ENCODE results near the gene POLR1F.

Gene POLR1F

DNA sequence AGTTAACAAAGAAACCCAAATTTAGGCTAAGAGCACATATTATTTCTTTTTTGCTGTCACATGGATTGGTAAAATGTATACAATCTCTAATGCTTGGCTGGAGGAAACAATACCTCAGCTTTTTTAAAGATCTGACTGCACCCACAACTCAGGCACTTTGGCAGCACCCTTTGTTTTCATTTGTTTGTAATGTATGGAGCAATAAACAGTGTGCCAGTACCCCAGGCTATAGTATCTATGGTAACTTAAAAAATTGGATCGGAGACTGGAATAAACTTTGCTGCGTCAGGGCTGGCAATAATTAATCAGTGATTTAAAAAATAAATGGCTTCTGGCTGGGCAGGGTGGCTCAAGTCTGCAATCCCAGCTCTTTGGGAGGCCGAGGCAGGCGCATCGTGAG lies 27.2 kb downstream of the POLR1F start:
- no peak overlapping the region for H3K4me3 ChIP-seq (ENCODE audit: low read depth, low read length)
- no peak for DNase-seq
- no peak overlapping the region for H3K4ac ChIP-seq (ENCODE audit: low read depth, low read length)
- H3K14ac ChIP-seq (ENCODE audit: low read length) = no peak overlapping the region
- H2AK5ac ChIP-seq (ENCODE audit: low read length) = no peak overlapping the region
- H3K9me3 ChIP-seq (ENCODE audit: insufficient read depth, low read depth, low read length) = no peaks in the 10 kb centered on the region
- H4K91ac ChIP-seq (ENCODE audit: low read depth, low read length) = no peak overlapping the region
- no peak overlapping the region for H3K4me2 ChIP-seq (ENCODE audit: low read length)
- no peak overlapping the region for H2BK12ac ChIP-seq (ENCODE audit: low read length)
- H4K12ac ChIP-seq (ENCODE audit: low read depth, low read length) = no peak overlapping the region
- no peaks in the 10 kb centered on the region for H3K36me3 ChIP-seq (ENCODE audit: control insufficient read depth in 1 of 2, insufficient read depth in 2 of 2, low read length in 2 of 2)
- H3K27ac ChIP-seq (ENCODE audit: low read depth, low read length) = no peak overlapping the region
- no peaks in the 10 kb centered on the region for H3K79me1 ChIP-seq (ENCODE audit: low read length)
- H3K4me1 ChIP-seq (ENCODE audit: control insufficient read depth in 1 of 2, insufficient read depth in 2 of 2, low read length in 2 of 2) = no peaks in the 10 kb centered on the region
- H3K79me2 ChIP-seq (ENCODE audit: control insufficient read depth, insufficient read depth, low read length, poor library complexity) = no peaks in the 10 kb centered on the region
- no peak overlapping the region for H3K23ac ChIP-seq (ENCODE audit: low read length)
- WGBS (ENCODE audit: extremely low coverage, insufficient coverage, insufficient read length) = no CpG with 5 or more reads among the region's 5 CpGs
- H2BK120ac ChIP-seq (ENCODE audit: insufficient read depth, low read length, poor library complexity) = no peak overlapping the region
- H3K9ac ChIP-seq (ENCODE audit: low read length) = no peak overlapping the region
- no peaks in the 10 kb centered on the region for H3K27me3 ChIP-seq (ENCODE audit: insufficient read depth, low read length)
- H2BK5ac ChIP-seq (ENCODE audit: low read depth, low read length, poor library complexity) = no peak overlapping the region
- no peak overlapping the region for H2AFZ ChIP-seq (ENCODE audit: insufficient read depth, low read length, poor library complexity)
- H4K8ac ChIP-seq (ENCODE audit: low read depth, low read length) = no peak overlapping the region
- no peak overlapping the region for H3K18ac ChIP-seq (ENCODE audit: low read length)

DNA sequence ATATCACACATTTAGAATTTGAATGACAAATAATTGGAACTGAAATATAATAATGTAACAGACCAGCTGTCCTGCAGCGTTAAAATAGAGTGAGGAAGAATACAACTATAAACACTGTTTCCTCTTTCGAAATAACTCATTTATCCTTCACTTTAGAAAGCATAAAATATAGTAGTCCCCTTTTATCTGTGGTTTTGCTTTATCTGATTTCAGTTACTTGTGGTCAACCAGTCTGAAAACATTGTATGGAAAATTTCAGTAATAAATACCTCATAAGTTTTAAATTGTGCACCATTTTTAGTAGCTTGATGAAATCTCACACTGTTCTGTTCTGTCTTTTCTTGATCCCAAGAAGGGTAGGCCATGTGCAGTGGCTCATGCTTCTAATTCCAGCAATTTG lies 31.7 kb downstream of the POLR1F start:
- Histone ChIP-seq H2AFZ (ENCODE audit: insufficient read depth, low read length, poor library complexity) (no peak overlapping the region), H3K79me1 (ENCODE audit: low read length) (no peaks in the 10 kb centered on the region), H3K18ac (ENCODE audit: low read length) (no peak overlapping the region), H4K12ac (ENCODE audit: low read depth, low read length) (no peak overlapping the region), H2BK120ac (ENCODE audit: insufficient read depth, low read length, poor library complexity) (no peak overlapping the region), H3K4ac (ENCODE audit: low read depth, low read length) (no peak overlapping the region), H4K8ac (ENCODE audit: low read depth, low read length) (no peak overlapping the region), H3K36me3 (ENCODE audit: control insufficient read depth in 1 of 2, insufficient read depth in 2 of 2, low read length in 2 of 2) (no peaks in the 10 kb centered on the region), H3K27ac (ENCODE audit: low read depth, low read length) (no peak overlapping the region), H3K9ac (ENCODE audit: low read length) (no peak overlapping the region), H3K4me3 (ENCODE audit: low read depth, low read length) (no peak overlapping the region), H3K4me1 (ENCODE audit: control insufficient read depth in 1 of 2, insufficient read depth in 2 of 2, low read length in 2 of 2) (no peaks in the 10 kb centered on the region), H3K23ac (ENCODE audit: low read length) (no peak overlapping the region), H2BK5ac (ENCODE audit: low read depth, low read length, poor library complexity) (no peak overlapping the region), H2BK12ac (ENCODE audit: low read length) (no peak overlapping the region), H3K9me3 (ENCODE audit: insufficient read depth, low read depth, low read length) (no peaks in the 10 kb centered on the region), H3K14ac (ENCODE audit: low read length) (no peak overlapping the region), H3K79me2 (ENCODE audit: control insufficient read depth, insufficient read depth, low read length, poor library complexity) (no peaks in the 10 kb centered on the region), H3K27me3 (ENCODE audit: insufficient read depth, low read length) (no peaks in the 10 kb centered on the region), H2AK5ac (ENCODE audit: low read length) (no peak overlapping the region), H3K4me2 (ENCODE audit: low read length) (no peak overlapping the region), H4K91ac (ENCODE audit: low read depth, low read length) (no peak overlapping the region)
- WGBS (ENCODE audit: extremely low coverage, insufficient coverage, insufficient read length) = no CpG with 5 or more reads among the region's 2 CpGs
- no peak for DNase-seq

DNA sequence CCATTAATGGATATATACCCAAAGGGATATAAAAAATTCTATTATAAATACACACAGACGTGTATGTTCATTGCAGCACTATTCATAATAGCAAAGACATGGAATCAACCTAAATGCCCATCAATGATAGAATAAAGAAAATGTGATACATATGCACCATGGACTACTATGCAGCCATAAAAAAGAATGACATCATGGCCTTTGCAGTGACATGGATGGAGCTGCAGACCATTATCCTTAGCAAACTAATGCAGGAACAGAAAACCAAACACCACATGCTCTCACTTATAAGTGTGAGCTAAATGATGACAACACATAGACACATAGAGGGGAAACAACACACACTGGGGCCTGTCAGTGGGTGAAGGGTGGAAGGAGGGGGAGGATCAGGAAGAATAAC lies 33.0 kb downstream of the POLR1F start:
- Histone ChIP-seq H3K4me1 (ENCODE audit: control insufficient read depth in 1 of 2, insufficient read depth in 2 of 2, low read length in 2 of 2) (no peaks in the 10 kb centered on the region), H3K36me3 (ENCODE audit: control insufficient read depth in 1 of 2, insufficient read depth in 2 of 2, low read length in 2 of 2) (no peaks in the 10 kb centered on the region), H2BK12ac (ENCODE audit: low read length) (no peak overlapping the region), H2BK120ac (ENCODE audit: insufficient read depth, low read length, poor library complexity) (no peak overlapping the region), H3K4ac (ENCODE audit: low read depth, low read length) (no peak overlapping the region), H3K79me1 (ENCODE audit: low read length) (no peaks in the 10 kb centered on the region), H3K9me3 (ENCODE audit: insufficient read depth, low read depth, low read length) (no peaks in the 10 kb centered on the region), H3K27me3 (ENCODE audit: insufficient read depth, low read length) (no peaks in the 10 kb centered on the region), H3K4me2 (ENCODE audit: low read length) (no peak overlapping the region), H3K23ac (ENCODE audit: low read length) (no peak overlapping the region), H3K27ac (ENCODE audit: low read depth, low read length) (no peak overlapping the region), H4K91ac (ENCODE audit: low read depth, low read length) (no peak overlapping the region), H3K9ac (ENCODE audit: low read length) (no peak overlapping the region), H3K18ac (ENCODE audit: low read length) (no peak overlapping the region), H3K4me3 (ENCODE audit: low read depth, low read length) (no peak overlapping the region), H3K79me2 (ENCODE audit: control insufficient read depth, insufficient read depth, low read length, poor library complexity) (no peaks in the 10 kb centered on the region), H3K14ac (ENCODE audit: low read length) (no peak overlapping the region), H2AFZ (ENCODE audit: insufficient read depth, low read length, poor library complexity) (no peak overlapping the region), H4K12ac (ENCODE audit: low read depth, low read length) (no peak overlapping the region), H2AK5ac (ENCODE audit: low read length) (no peak overlapping the region), H2BK5ac (ENCODE audit: low read depth, low read length, poor library complexity) (no peak overlapping the region), H4K8ac (ENCODE audit: low read depth, low read length) (no peak overlapping the region)
- DNase-seq = no peak
- WGBS (ENCODE audit: extremely low coverage, insufficient coverage, insufficient read length) = no CpG with 5 or more reads among the region's 1 CpG

DNA sequence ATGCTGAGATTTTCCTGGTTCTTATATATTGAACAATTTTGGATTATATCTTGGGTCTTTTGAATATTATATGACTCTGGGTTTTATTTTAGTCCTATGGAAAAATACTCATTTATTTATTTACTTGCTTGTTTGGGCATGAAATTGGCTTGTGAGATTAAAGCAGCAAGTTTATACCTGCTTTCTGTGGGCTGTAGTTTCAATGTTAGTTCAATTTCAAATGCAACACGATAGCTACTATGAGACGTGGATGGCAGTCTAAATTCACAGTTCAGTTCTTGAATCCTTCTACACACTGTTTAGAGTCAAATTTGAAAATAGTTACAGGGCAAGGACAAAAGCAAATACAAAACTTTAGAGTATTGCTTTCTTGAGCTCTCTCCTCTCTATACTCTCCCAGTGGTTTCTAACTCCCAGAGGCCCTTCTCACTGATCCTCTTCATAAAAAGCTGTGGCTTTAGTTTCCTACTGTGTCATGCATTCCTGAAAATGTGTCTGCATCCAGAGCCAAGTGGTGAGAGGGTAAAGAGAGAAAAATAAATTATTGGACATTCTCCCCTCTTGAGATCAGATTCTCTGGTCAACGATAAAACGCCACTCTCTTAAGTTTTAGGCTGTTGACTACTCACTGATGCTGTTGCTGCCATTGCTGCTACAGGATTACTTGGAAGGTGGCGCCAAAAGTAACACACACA lies 34.4 kb downstream of the POLR1F start:
- DNase-seq = no peak
- no peaks in the 10 kb centered on the region for H3K9me3 ChIP-seq (ENCODE audit: insufficient read depth, low read depth, low read length)
- no peak overlapping the region for H4K12ac ChIP-seq (ENCODE audit: low read depth, low read length)
- H3K36me3 ChIP-seq (ENCODE audit: control insufficient read depth in 1 of 2, insufficient read depth in 2 of 2, low read length in 2 of 2) = no peaks in the 10 kb centered on the region
- H3K14ac ChIP-seq (ENCODE audit: low read length) = no peak overlapping the region
- no peak overlapping the region for H3K4ac ChIP-seq (ENCODE audit: low read depth, low read length)
- H3K79me2 ChIP-seq (ENCODE audit: control insufficient read depth, insufficient read depth, low read length, poor library complexity) = no peaks in the 10 kb centered on the region
- H3K4me1 ChIP-seq (ENCODE audit: control insufficient read depth in 1 of 2, insufficient read depth in 2 of 2, low read length in 2 of 2) = no peaks in the 10 kb centered on the region
- WGBS (ENCODE audit: extremely low coverage, insufficient coverage, insufficient read length) = no CpG with 5 or more reads among the region's 5 CpGs
- no peak overlapping the region for H2AK5ac ChIP-seq (ENCODE audit: low read length)
- no peak overlapping the region for H4K8ac ChIP-seq (ENCODE audit: low read depth, low read length)
- no peak overlapping the region for H2BK5ac ChIP-seq (ENCODE audit: low read depth, low read length, poor library complexity)
- H3K18ac ChIP-seq (ENCODE audit: low read length) = no peak overlapping the region
- no peak overlapping the region for H3K23ac ChIP-seq (ENCODE audit: low read length)
- no peak overlapping the region for H3K27ac ChIP-seq (ENCODE audit: low read depth, low read length)
- H2BK12ac ChIP-seq (ENCODE audit: low read length) = no peak overlapping the region
- H3K79me1 ChIP-seq (ENCODE audit: low read length) = no peaks in the 10 kb centered on the region
- H4K91ac ChIP-seq (ENCODE audit: low read depth, low read length) = no peak overlapping the region
- H2AFZ ChIP-seq (ENCODE audit: insufficient read depth, low read length, poor library complexity) = no peak overlapping the region
- no peak overlapping the region for H3K4me2 ChIP-seq (ENCODE audit: low read length)
- no peak overlapping the region for H3K4me3 ChIP-seq (ENCODE audit: low read depth, low read length)
- no peak overlapping the region for H2BK120ac ChIP-seq (ENCODE audit: insufficient read depth, low read length, poor library complexity)
- H3K9ac ChIP-seq (ENCODE audit: low read length) = no peak overlapping the region
- H3K27me3 ChIP-seq (ENCODE audit: insufficient read depth, low read length) = no peaks in the 10 kb centered on the region

All from trophoblast cell (in vitro differentiated cells and primary cell).